ENCODE results near the gene ATXN7L1. TPM values are rescaled to one million over a fixed set of nuclear protein-coding genes. Genes with fewer than 3 reads are reported as not detected.

The ATXN7L1 gene
- total and polyA plus RNA-seq, 2 donors (not counting 1 experiment from before 2014, with no cell fraction given): 7.1 to 40.6 TPM

GRCh38 chr7:105664816-105665525 lies 211.4 kb downstream of the ATXN7L1 start:
- ChIA-PET CTCF (interaction anchor here (0.8 kb wide), 1 partner anchor 8 kb away, joined by 4 read pairs; no protein-coding TSS in a partner anchor), POLR2A (no interaction called here)
- Histone ChIP-seq H3K27me3 (replicated peaks in 1 of 4; ENCODE audit: control extremely low read depth in 1 of 4, control insufficient read depth in 3 of 4, insufficient read depth in 4 of 4, low read length in 3 of 4) (no peaks in the 10 kb centered on the region), H3K4me2 (replicated peaks; ENCODE audit: low read depth, low read length, poor library complexity, severe bottlenecking) (no peak overlapping the region), H3K79me2 (ENCODE audit: control insufficient read depth, insufficient read depth, low read length) (peaks cover 12% of the 10 kb centered on the region), H4K20me1 (ENCODE audit: control insufficient read depth, insufficient read depth, low read length, poor library complexity, severe bottlenecking) (peaks cover 15% of the 10 kb centered on the region), H3K27ac (ENCODE audit: low read length in 2 of 2) (no peak overlapping the region), H3K9ac (ENCODE audit: low read length) (no peak overlapping the region), H2AFZ (ENCODE audit: insufficient read depth, low read depth, low read length, poor library complexity, severe bottlenecking) (no peak overlapping the region), H3K4me1 (ENCODE audit: control insufficient read depth in 2 of 2, insufficient read depth in 2 of 2, low read length in 2 of 2) (no peaks in the 10 kb centered on the region), H3K4me3 (ENCODE audit: control extremely low read depth in 1 of 5, extremely low read depth in 1 of 5, insufficient read depth in 1 of 5, low read depth in 2 of 5, low read length in 4 of 5) (no peak overlapping the region), H3K9me3 (ENCODE audit: control extremely low read depth in 1 of 3, control insufficient read depth in 2 of 3, insufficient read depth in 1 of 3, low read length in 2 of 3) (no peaks in the 10 kb centered on the region), H3K36me3 (replicated peaks in 1 of 2; ENCODE audit: control extremely low read depth in 1 of 2, control insufficient read depth in 1 of 2, extremely low read depth in 1 of 2, insufficient read depth in 2 of 2, low read length in 1 of 2) (peaks cover 14 to 45% of the 10 kb centered on the region in 2 experiments)
- ATAC-seq (ENCODE audit: low read depth) (no peak), DNase-seq (no peak)
- intact Hi-C loops (cut with micrococcal nuclease): no loop called here
- TF ChIP-seq EZH2 (IDR thresholded peaks at IDR 0.05; ENCODE audit: borderline replicate concordance, insufficient read depth, low read depth, low read length, poor library complexity, severe bottlenecking): no peak
- no peak overlapping the region for H3K4me3 Mint-ChIP-seq
- whole genome bisulfite sequencing (ENCODE audit: insufficient coverage): 79% methylated on average over 3 of the region's 8 CpGs
- H3K27ac Mint-ChIP-seq: no peak overlapping the region
- no peaks in the 10 kb centered on the region for H3K9me3 Mint-ChIP-seq (ENCODE audit: insufficient read depth)
- H3K27me3 Mint-ChIP-seq: no peaks in the 10 kb centered on the region
- H3K4me1 Mint-ChIP-seq: peaks cover 4% of the 10 kb centered on the region

GRCh38 chr7:105662998-105663397 lies 213.4 kb downstream of the ATXN7L1 start:
- peaks cover 15% of the 10 kb centered on the region for H4K20me1 ChIP-seq (ENCODE audit: control insufficient read depth, insufficient read depth, low read length, poor library complexity, severe bottlenecking)
- POLR2A ChIA-PET: no interaction called here
- no peak overlapping the region for H3K4me2 ChIP-seq (replicated peaks; ENCODE audit: low read depth, low read length, poor library complexity, severe bottlenecking)
- DNase-seq (no peak), ATAC-seq (ENCODE audit: low read depth) (no peak)
- H2AFZ ChIP-seq (ENCODE audit: insufficient read depth, low read depth, low read length, poor library complexity, severe bottlenecking): no peak overlapping the region
- no peak for TF ChIP-seq CTCF (IDR thresholded peaks at IDR 0.05)
- no peak for TF ChIP-seq EZH2 (IDR thresholded peaks at IDR 0.05; ENCODE audit: borderline replicate concordance, insufficient read depth, low read depth, low read length, poor library complexity, severe bottlenecking)
- no peak overlapping the region for H3K4me3 Mint-ChIP-seq
- intact Hi-C loops (cut with micrococcal nuclease): no loop called here
- no peaks in the 10 kb centered on the region for H3K4me1 ChIP-seq (ENCODE audit: control insufficient read depth in 2 of 2, insufficient read depth in 2 of 2, low read length in 2 of 2)
- H3K9ac ChIP-seq (ENCODE audit: low read length): no peak overlapping the region
- no peaks in the 10 kb centered on the region for H3K9me3 Mint-ChIP-seq (ENCODE audit: insufficient read depth)
- H3K27ac Mint-ChIP-seq: no peak overlapping the region
- peaks cover 5% of the 10 kb centered on the region for H3K79me2 ChIP-seq (ENCODE audit: control insufficient read depth, insufficient read depth, low read length)
- no peak overlapping the region for H3K27ac ChIP-seq (ENCODE audit: low read length in 2 of 2)
- no peaks in the 10 kb centered on the region for H3K9me3 ChIP-seq (ENCODE audit: control extremely low read depth in 1 of 3, control insufficient read depth in 2 of 3, insufficient read depth in 1 of 3, low read length in 2 of 3)
- peaks cover 14 to 52% of the 10 kb centered on the region in 2 experiments for H3K36me3 ChIP-seq (replicated peaks in 1 of 2; ENCODE audit: control extremely low read depth in 1 of 2, control insufficient read depth in 1 of 2, extremely low read depth in 1 of 2, insufficient read depth in 2 of 2, low read length in 1 of 2)
- WGBS (ENCODE audit: insufficient coverage): 98% methylated on average over 6 of the region's 7 CpGs
- H3K4me1 Mint-ChIP-seq: peaks cover 4% of the 10 kb centered on the region
- CTCF ChIA-PET: interaction anchor here (0.7 to 18.4 kb wide), 10 partner anchors 8 to 504 kb away, joined by 3 to 216 read pairs (median 3); no protein-coding TSS in a partner anchor
- H3K27me3 Mint-ChIP-seq: no peaks in the 10 kb centered on the region
- H3K27me3 ChIP-seq (replicated peaks in 1 of 4; ENCODE audit: control extremely low read depth in 1 of 4, control insufficient read depth in 3 of 4, insufficient read depth in 4 of 4, low read length in 3 of 4): no peaks in the 10 kb centered on the region
- H3K4me3 ChIP-seq (ENCODE audit: control extremely low read depth in 1 of 5, extremely low read depth in 1 of 5, insufficient read depth in 1 of 5, low read depth in 2 of 5, low read length in 4 of 5): no peak overlapping the region
